ENCODE data around the gene HS6ST3.

The HS6ST3 gene

DNA sequence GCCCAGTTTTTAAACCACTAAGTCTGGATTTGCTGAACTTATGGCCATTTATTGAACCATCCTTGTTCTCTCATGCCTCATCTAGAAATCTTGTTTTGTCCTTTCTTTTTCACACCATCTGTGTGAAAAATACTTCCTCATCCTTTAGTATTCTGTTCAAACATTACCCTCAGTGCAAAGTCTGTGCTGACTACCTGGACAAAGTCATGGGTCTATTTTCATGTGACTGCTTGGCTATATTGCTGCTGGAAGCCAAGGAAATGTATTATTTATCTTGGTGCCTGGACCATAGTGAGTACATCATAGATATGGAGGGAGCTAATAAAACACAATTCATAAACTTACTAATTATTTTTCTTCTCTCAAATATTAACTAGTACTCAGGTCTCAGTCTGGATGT lies 591.9 kb downstream of the HS6ST3 start:
- TF ChIP-seq TAF1 (IDR thresholded peaks at IDR 0.05; ENCODE audit: borderline replicate concordance, low read depth, low read length) (no peak), POLR2A (IDR thresholded peaks at IDR 0.05; ENCODE audit: low read depth, low read length) (no peak), POLR2AphosphoS5 (IDR thresholded peaks at IDR 0.05; ENCODE audit: low read depth, low read length) (no peak)
- FAIRE-seq, result no peak

DNA sequence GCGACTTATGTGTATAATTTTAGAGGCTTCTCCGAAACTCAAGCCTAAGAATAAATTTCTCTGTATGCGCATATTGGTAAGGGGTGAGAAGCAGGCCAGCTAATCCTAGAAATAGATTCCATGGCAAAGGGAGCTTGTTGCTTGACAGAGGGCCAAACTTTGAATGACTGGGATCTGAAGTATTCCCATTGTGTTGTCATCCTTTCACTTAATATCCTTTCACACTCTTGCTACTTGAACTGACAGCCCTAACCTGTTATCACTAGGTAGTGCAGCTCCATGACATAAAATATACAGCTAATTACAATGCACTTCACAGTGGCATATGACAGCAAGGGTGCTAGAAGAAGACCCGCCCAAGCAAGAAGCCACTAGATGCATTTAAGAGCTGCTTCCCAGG lies 594.6 kb downstream of the HS6ST3 start:
- no peak for TF ChIP-seq TAF1 (IDR thresholded peaks at IDR 0.05; ENCODE audit: borderline replicate concordance, low read depth, low read length)
- no peak for FAIRE-seq

More for the DNA sequence above, 591.9 kb downstream of the HS6ST3 start:
- no peak for DNase-seq (ENCODE audit: insufficient read length)

DNA sequence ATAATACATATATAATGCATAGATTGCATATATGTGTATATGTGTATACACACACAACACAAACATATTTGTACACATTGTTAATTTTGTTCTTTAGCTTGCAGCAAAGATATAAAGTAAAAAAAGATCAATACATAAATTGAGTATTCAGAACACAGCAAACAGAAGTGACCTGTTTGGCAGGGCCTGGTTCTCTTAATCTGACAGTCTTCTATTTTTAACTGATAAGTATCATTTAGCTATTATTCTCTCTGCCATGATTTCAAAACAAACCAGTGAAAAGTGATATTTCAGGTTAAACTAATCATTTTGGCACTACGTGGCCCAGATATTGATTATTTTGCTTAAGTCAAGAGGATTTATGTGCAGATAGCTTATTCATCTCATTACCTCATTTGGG lies 595.0 kb downstream of the HS6ST3 start:
- DNase-seq (ENCODE audit: insufficient read length), result no peak
- no peak for TF ChIP-seq TAF1 (IDR thresholded peaks at IDR 0.05; ENCODE audit: borderline replicate concordance, low read depth, low read length)
- TF ChIP-seq POLR2AphosphoS5 (IDR thresholded peaks at IDR 0.05; ENCODE audit: low read depth, low read length), result no peak
- no peak for TF ChIP-seq POLR2A (IDR thresholded peaks at IDR 0.05; ENCODE audit: low read depth, low read length)
- no peak for FAIRE-seq

More for the DNA sequence above, 594.6 kb downstream of the HS6ST3 start:
- no peak for DNase-seq (ENCODE audit: insufficient read length)

DNA sequence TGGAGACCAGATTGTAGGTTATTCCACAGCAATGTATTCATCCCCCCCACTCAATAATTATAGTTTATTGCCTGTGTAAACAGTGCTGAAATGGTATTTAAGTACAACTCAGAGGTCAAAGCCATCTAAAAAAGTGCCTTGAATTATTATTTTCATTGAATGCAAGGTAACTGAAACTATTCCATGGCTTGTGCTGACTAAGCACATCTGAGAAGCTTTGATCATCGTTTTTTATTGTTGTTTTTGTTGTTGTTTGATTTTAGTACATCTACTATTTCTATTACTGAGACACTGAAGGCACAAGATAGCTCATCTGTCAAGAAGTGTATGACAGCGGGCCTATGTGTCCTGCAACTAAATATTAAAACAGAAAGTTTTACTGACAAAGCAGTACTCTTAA lies 596.4 kb downstream of the HS6ST3 start:
- DNase-seq (ENCODE audit: insufficient read length), result no peak
- TF ChIP-seq POLR2A (IDR thresholded peaks at IDR 0.05; ENCODE audit: low read depth, low read length) (no peak), TAF1 (IDR thresholded peaks at IDR 0.05; ENCODE audit: borderline replicate concordance, low read depth, low read length) (no peak), POLR2AphosphoS5 (IDR thresholded peaks at IDR 0.05; ENCODE audit: low read depth, low read length) (no peak)
- no peak for FAIRE-seq

DNA sequence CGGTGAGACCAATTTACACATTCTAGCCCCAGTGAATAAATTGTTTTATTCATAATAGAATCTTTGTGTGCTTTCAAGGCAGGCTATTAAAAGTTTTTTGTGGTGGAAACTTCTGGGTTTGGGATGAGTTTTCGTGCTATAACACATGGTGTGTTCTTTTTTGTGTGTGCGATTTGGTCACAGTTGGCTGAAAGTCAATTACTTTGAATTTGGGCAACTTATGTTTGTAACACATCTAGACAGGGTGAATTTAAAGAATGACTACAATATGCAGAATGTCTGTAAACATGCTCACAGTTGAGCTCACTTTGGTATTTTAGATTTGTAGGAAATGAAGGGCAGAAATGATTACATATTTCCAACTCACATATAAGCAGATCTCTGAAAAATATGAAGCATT lies 597.3 kb downstream of the HS6ST3 start:
- no peak for TF ChIP-seq POLR2A (IDR thresholded peaks at IDR 0.05; ENCODE audit: low read depth, low read length)
- no peak for TF ChIP-seq TAF1 (IDR thresholded peaks at IDR 0.05; ENCODE audit: borderline replicate concordance, low read depth, low read length)
- no peak for TF ChIP-seq POLR2AphosphoS5 (IDR thresholded peaks at IDR 0.05; ENCODE audit: low read depth, low read length)
- FAIRE-seq, result no peak
- no peak for DNase-seq (ENCODE audit: insufficient read length)

DNA sequence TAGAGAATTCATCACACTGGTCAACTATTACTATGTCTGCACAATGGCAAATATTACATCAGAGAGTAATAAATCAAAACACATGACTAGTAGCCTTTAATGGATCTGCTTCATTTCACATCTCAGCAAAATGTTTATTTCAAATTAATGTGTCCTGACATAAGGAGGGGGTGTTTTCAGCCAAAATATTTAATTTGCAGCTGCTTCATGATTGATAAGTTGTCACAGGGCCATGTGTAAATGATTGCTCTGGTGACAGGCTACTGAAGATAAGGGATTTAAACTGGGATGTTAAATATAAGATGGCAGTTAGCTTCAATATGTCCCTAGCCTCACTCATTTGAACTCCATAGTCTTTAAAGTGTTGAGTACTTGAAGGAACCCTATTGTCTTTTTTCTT lies 601.1 kb downstream of the HS6ST3 start:
- TF ChIP-seq TAF1 (IDR thresholded peaks at IDR 0.05; ENCODE audit: borderline replicate concordance, low read depth, low read length) (no peak), POLR2AphosphoS5 (IDR thresholded peaks at IDR 0.05; ENCODE audit: low read depth, low read length) (no peak), POLR2A (IDR thresholded peaks at IDR 0.05; ENCODE audit: low read depth, low read length) (no peak)
- FAIRE-seq (no peak), DNase-seq (ENCODE audit: insufficient read length) (no peak)

DNA sequence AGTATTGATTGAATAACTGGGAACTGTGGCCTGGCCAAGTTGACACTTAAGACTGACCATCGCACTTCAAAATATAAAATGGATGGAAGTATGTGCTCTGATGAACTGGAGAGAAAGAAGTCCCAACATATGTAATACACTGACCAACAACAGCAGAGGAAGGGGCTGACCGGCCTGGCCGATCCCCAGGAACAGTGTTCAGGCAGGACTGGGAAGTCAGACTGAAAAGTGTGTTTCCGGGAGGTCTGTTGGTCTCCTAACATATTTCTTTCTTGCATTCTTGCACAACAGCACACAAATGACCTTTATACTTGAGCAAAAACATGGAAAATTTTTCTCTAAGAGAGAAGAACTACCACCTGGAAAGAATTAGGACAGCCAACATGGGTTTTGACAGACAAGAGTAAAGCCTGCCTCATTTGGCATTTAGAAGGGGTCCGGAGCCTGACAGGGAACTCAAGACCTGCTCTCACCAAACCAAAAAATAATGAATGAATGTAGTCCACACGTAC lies 606.5 kb downstream of the HS6ST3 start:
- TF ChIP-seq TAF1 (IDR thresholded peaks at IDR 0.05; ENCODE audit: borderline replicate concordance, low read depth, low read length) (no peak), POLR2AphosphoS5 (IDR thresholded peaks at IDR 0.05; ENCODE audit: low read depth, low read length) (no peak), POLR2A (IDR thresholded peaks at IDR 0.05; ENCODE audit: low read depth, low read length) (no peak)
- FAIRE-seq (no peak), DNase-seq (ENCODE audit: insufficient read length) (no peak)

DNA sequence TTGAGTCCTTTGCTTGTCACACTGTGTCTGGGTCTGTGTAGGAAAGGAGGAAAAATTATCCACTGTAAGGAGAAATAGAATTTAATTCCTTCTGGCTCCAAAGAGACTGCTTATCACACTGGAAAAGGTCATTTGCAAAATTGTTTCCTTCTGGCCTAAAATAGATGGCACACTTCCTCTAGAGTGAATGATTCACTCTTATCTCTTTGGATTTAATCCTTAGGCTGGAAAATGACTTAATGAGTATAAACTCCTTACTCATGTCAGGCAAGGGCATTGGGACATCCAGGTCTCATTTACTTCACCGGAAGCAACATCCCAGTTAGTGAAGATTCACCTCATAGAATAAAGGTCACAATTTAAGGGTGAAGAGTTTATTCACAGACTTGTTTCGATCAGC lies 610.8 kb downstream of the HS6ST3 start:
- no peak for FAIRE-seq
- DNase-seq (ENCODE audit: insufficient read length), result no peak
- TF ChIP-seq POLR2AphosphoS5 (IDR thresholded peaks at IDR 0.05; ENCODE audit: low read depth, low read length), result no peak
- TF ChIP-seq TAF1 (IDR thresholded peaks at IDR 0.05; ENCODE audit: borderline replicate concordance, low read depth, low read length), result no peak
- TF ChIP-seq POLR2A (IDR thresholded peaks at IDR 0.05; ENCODE audit: low read depth, low read length), result no peak

DNA sequence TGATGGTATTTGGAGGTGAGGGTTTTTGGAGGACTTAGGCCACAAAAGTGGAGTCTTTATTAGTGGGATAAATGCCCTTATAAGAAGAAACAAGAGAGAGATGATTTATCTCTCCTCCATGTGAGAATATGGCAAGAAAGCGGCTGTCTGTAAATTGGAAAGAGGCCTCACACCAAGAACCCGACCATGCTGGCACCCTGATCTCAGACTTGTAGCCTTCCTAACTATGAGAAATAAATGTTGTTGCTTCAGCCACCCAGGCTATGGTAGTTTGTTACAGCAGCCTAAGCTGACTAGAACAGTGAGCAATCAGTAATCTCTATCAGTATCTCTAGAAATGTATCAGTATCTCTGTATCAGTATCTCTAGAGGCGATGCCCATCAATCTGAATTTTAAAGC lies 617.2 kb downstream of the HS6ST3 start:
- DNase-seq (ENCODE audit: insufficient read length) (no peak), FAIRE-seq (no peak)
- TF ChIP-seq POLR2A (IDR thresholded peaks at IDR 0.05; ENCODE audit: low read depth, low read length) (no peak), POLR2AphosphoS5 (IDR thresholded peaks at IDR 0.05; ENCODE audit: low read depth, low read length) (no peak), TAF1 (IDR thresholded peaks at IDR 0.05; ENCODE audit: borderline replicate concordance, low read depth, low read length) (no peak)

DNA sequence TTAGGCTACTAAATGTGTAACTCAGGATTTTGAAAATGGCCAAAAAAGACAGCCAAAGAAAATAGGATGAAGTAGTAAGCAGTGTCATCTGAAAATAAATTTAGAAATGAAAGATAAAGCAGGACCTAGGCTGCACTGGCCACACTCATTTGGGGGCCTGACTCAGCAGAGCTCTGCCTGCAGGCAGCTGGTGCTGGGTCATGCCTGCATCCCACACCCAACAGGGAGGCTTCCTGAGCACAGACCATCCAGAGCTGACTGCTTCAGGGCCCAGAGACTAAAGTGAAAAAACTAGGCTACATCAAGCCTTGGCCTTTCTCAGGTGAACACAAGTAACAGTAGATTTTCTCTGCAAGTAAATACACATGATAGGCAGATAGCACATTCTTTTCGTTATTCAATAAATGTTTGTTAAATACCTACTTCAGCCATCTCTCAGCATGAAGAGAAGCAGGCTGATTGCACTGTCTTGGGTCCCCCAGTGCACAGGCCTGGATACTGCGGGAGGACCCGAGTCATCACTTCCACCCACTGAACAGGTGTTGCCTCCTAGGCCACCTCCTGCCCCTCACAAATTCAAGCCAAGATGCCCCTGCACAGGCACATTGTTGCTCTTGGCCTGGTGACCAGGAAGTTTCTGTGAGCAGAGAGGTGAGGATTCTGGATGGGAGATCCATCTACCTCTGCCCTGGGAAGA lies 620.4 kb downstream of the HS6ST3 start:
- FAIRE-seq, result no peak
- DNase-seq (ENCODE audit: insufficient read length), result no peak
- TF ChIP-seq POLR2A (IDR thresholded peaks at IDR 0.05; ENCODE audit: low read depth, low read length), result no peak
- no peak for TF ChIP-seq TAF1 (IDR thresholded peaks at IDR 0.05; ENCODE audit: borderline replicate concordance, low read depth, low read length)
- TF ChIP-seq POLR2AphosphoS5 (IDR thresholded peaks at IDR 0.05; ENCODE audit: low read depth, low read length), result no peak

DNA sequence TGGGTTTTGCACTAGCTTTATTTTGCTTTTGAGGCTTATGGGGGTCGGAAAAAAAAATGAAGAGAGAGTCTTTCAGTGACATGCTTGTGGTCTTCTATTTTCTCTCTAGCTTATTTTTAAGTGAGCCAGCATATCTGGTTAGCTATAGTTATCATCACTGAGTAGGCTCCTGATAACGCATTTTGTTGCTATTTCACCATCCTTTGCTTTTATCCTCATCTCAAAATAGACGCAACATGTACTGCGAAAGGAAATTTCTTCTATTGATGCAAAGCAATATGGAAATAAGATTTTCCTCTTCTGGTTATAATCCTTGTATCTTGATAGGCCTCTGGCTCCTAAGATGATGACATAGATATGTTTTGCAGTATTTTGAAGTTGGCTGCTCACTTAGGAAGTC lies 630.5 kb downstream of the HS6ST3 start:
- no peak for FAIRE-seq
- no peak for TF ChIP-seq POLR2A (IDR thresholded peaks at IDR 0.05; ENCODE audit: low read depth, low read length)
- no peak for TF ChIP-seq POLR2AphosphoS5 (IDR thresholded peaks at IDR 0.05; ENCODE audit: low read depth, low read length)
- no peak for TF ChIP-seq TAF1 (IDR thresholded peaks at IDR 0.05; ENCODE audit: borderline replicate concordance, low read depth, low read length)
- no peak for DNase-seq (ENCODE audit: insufficient read length)

DNA sequence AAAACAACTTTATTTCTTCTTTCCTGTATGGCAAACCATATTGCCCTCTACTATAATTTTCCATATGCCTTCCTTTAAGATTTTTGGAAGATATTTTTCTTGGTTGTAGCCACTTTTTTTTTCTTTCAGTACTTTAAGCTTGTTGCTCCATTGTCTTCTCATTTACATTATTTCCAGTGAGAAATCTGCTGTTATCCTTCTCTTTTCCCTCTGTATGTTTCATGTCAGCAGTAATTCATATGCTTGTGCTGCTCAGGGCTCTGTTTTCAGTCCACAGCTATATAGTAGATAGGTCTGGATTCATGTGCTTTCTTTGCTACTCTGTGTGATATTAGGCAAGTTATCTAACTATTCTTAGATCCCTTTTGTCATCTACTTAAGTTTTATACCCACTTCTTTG lies 636.7 kb downstream of the HS6ST3 start:
- no peak for TF ChIP-seq POLR2AphosphoS5 (IDR thresholded peaks at IDR 0.05; ENCODE audit: low read depth, low read length)
- no peak for TF ChIP-seq TAF1 (IDR thresholded peaks at IDR 0.05; ENCODE audit: borderline replicate concordance, low read depth, low read length)
- TF ChIP-seq POLR2A (IDR thresholded peaks at IDR 0.05; ENCODE audit: low read depth, low read length), result no peak
- no peak for FAIRE-seq
- no peak for DNase-seq (ENCODE audit: insufficient read length)

All from GM12892 (cell line).